Activated naive CD8-positive, alpha-beta T cell treated with anti-CD3 and anti-CD28 coated beads, Interleukin-2, amount 10 ng/mL, durations not matched to agents 7 days and 5 days (primary cell): ENCODE measurements around the gene CPXM2. TPM values are rescaled to one million over a fixed set of nuclear protein-coding genes. Genes with fewer than 3 reads are reported as not detected.

Source experiments
- ATAC-seq: fragments of 150-1000 bp; cut with Tn5 transposase; one replicate; pipeline ENCODE4 v1.10.0; 2021; ENCODE audit warnings: low read depth, moderate library complexity
- POLR2A ChIA-PET: fragments of 350-600 bp; sonication (Branson Sonifier 250); formaldehyde crosslinking; loops from one replicate; lab custom pipeline; 2021; ENCODE audit warnings: antibody characterized with exemption; lab: Charles Lee
- DNase-seq: peaks from one replicate; pipeline ENCODE4 v3.0.0; 2021
- H3K27ac Mint-ChIP-seq: one replicate; pipeline ENCODE4 v1.8.0; 2022; ENCODE audit warnings: mild to moderate bottlenecking, mixed read lengths
- H3K27me3 Mint-ChIP-seq: one replicate; pipeline ENCODE4 v1.8.0; 2022; ENCODE audit warnings: mild to moderate bottlenecking, moderate library complexity, mixed read lengths
- H3K36me3 Mint-ChIP-seq: one replicate; pipeline ENCODE4 v1.8.0; 2021; ENCODE audit warnings: mild to moderate bottlenecking, mixed read lengths
- H3K4me1 Mint-ChIP-seq: one replicate; pipeline ENCODE4 v1.8.0; 2021; ENCODE audit warnings: mixed read lengths
- H3K4me3 Mint-ChIP-seq: one replicate; pipeline ENCODE4 v1.8.0; 2022; ENCODE audit warnings: mild to moderate bottlenecking, moderate library complexity, mixed read lengths
- H3K9me3 Mint-ChIP-seq: one replicate; pipeline ENCODE4 v1.8.0; 2021; ENCODE audit warnings: mixed read lengths
- total RNA-seq, 2 experiments: library from RNA; stranded (reverse); gene quantifications; one replicate each; pipeline ENCODE4 v1.2.3, GENCODE V29; 2021

The CPXM2 gene
- total RNA-seq, 2 experiments from 2014 or later = not detected

GRCh38 chr10:123912871-123913270 lies 21.3 kb upstream of the CPXM2 start:
- Mint-ChIP-seq H3K4me3 (no peak overlapping the region), H3K36me3 (no peaks in the 10 kb centered on the region), H3K27ac (no peak overlapping the region), H3K4me1 (no peaks in the 10 kb centered on the region), H3K27me3 (peaks cover 3% of the 10 kb centered on the region), H3K9me3 (no peaks in the 10 kb centered on the region)
- POLR2A ChIA-PET = no interaction called here
- ATAC-seq (no peak), DNase-seq (no peak)

DNA sequence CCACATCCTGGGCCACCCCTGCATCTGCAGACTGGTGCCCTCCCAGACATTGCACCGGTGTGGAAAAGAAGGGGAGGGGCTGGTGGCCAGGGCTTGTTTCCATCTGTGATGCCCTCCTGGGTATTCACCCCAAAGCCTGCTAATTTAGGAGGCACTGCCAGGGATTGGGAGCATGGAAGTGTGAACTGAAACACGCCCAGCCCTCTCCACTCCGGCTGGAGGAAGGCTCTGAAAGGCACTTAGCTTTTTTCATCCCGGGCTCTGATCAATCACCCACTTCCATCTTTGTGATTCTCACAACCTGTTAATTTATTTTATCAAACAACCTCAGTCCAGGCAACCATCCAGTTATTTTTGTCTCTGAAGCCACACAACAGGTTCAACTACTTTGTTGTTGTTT lies 20.9 kb upstream of the CPXM2 start:
- no peaks in the 10 kb centered on the region for H3K4me1 Mint-ChIP-seq
- no peaks in the 10 kb centered on the region for H3K9me3 Mint-ChIP-seq
- no peak overlapping the region for H3K27ac Mint-ChIP-seq
- peaks cover 3% of the 10 kb centered on the region for H3K27me3 Mint-ChIP-seq
- H3K4me3 Mint-ChIP-seq = no peak overlapping the region
- no peak for ATAC-seq
- no peaks in the 10 kb centered on the region for H3K36me3 Mint-ChIP-seq
- POLR2A ChIA-PET = no interaction called here
- DNase-seq = no peak

GRCh38 chr10:123911866-123912265 lies 20.3 kb upstream of the CPXM2 start:
- Mint-ChIP-seq H3K9me3 (no peaks in the 10 kb centered on the region), H3K27me3 (peaks cover 3% of the 10 kb centered on the region), H3K4me1 (no peaks in the 10 kb centered on the region), H3K36me3 (no peaks in the 10 kb centered on the region), H3K4me3 (no peak overlapping the region), H3K27ac (no peak overlapping the region)
- POLR2A ChIA-PET = no interaction called here
- no peak for ATAC-seq
- DNase-seq = no peak

DNA sequence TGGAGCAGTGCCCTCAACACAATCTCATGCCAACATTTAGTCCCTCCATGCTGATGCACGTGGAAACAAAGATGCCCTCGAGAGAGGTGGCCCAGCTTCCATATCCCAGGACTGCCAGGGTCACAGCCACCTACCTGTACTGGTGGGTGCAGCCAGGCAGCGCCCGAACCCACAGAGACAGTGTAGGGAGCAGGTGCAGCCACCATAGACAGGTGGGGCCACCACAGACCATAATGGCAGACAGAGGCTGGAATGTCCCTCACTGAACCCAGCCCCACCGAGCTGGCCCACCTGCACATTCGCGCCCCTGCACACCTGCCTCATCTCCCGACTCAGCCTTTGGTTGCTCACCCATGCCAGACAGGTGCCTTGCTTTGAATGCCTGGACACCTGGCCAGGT lies 18.3 kb upstream of the CPXM2 start:
- Mint-ChIP-seq H3K27ac (no peak overlapping the region), H3K4me3 (no peak overlapping the region), H3K4me1 (no peaks in the 10 kb centered on the region), H3K9me3 (no peaks in the 10 kb centered on the region), H3K27me3 (peaks cover 3% of the 10 kb centered on the region), H3K36me3 (no peaks in the 10 kb centered on the region)
- ATAC-seq (no peak), DNase-seq (no peak)
- POLR2A ChIA-PET = no interaction called here

DNA sequence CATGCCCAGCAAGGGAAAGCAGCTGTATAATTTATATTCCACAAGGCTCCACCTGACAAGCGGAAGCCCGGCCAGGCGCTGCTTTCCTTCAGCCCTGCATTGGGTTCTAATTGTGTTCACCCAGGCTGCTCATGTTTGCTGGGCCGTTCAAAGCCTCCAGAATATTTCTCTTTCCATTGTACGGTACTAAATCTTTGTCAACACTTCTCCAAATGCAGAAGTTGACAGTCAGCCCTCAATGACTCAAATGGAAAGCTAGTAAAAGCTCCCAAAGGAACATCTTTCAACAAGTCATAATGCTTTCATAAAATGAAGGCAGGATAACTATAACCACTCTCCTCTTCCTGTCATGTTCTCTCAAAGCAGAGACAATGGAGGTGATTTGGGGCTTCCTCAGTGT lies 17.8 kb upstream of the CPXM2 start:
- DNase-seq = no peak
- H3K4me1 Mint-ChIP-seq = no peaks in the 10 kb centered on the region
- no peak for ATAC-seq
- no peak overlapping the region for H3K27ac Mint-ChIP-seq
- H3K36me3 Mint-ChIP-seq = no peaks in the 10 kb centered on the region
- H3K4me3 Mint-ChIP-seq = no peak overlapping the region
- H3K27me3 Mint-ChIP-seq = peaks cover 3% of the 10 kb centered on the region
- POLR2A ChIA-PET = interaction anchor here (0.5 kb wide), 1 partner anchor 37 kb away, joined by 3 read pairs; no protein-coding TSS in a partner anchor
- no peaks in the 10 kb centered on the region for H3K9me3 Mint-ChIP-seq

DNA sequence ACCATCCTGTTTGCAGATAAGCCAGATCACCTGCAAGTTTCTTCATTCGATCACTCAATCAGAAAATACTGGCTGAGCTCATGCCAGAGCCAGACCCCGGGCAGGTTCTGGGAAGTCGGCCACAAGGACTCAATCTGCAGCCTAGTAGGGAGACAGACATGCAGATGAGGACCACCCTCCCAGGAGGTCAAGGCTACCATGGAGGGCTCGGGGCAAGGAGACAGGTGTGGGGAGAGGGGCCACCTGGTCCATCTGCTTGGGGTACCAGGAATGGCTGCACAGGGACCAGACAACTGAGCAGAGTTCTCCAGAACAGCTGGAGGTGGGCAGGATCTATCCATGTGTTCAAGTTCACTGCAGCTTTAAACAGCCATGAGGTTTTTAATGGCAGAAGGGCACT lies 16.8 kb upstream of the CPXM2 start:
- H3K27ac Mint-ChIP-seq = no peak overlapping the region
- POLR2A ChIA-PET = no interaction called here
- no peaks in the 10 kb centered on the region for H3K4me1 Mint-ChIP-seq
- no peaks in the 10 kb centered on the region for H3K36me3 Mint-ChIP-seq
- H3K9me3 Mint-ChIP-seq = no peaks in the 10 kb centered on the region
- ATAC-seq (no peak), DNase-seq (no peak)
- H3K27me3 Mint-ChIP-seq = peaks cover 3% of the 10 kb centered on the region
- H3K4me3 Mint-ChIP-seq = no peak overlapping the region

DNA sequence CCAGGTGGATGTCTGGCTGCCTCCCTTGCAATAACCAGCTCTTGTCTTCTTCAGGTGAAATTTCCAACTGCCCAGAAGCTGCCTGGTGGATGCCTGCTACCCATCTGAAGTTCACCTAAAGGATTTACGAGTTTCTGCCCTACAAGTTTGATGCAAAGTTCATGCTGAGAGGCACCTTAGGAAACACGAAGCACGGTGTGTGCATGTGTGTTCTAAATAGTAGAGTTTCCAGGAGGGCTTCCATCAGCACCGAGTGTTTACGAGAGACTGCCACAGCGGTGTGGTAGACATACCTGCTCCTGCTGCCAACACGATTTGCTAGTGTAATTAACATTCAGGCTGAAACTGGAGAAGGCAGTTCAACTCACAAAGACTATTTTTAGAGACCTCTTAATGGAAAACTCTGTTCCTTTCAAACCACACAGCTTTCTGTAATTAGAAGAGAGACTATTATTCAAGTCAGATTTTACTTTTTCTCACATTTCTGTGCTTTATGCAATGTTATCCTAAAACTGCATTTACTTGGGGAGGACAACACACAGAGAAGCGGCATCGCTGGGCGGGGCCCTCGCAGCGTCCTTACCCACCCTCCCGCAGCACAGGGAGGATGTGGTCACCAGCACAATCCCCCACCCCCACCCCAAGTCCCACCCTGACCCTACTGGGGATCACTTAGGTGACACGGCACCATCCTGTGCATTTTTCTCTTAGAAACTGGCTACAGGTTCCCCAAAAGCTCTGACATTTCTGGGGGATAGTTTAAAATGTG lies 15.5 kb upstream of the CPXM2 start:
- no peak overlapping the region for H3K4me3 Mint-ChIP-seq
- DNase-seq (no peak), ATAC-seq (no peak)
- no peaks in the 10 kb centered on the region for H3K36me3 Mint-ChIP-seq
- H3K4me1 Mint-ChIP-seq = no peaks in the 10 kb centered on the region
- no peak overlapping the region for H3K27ac Mint-ChIP-seq
- POLR2A ChIA-PET = no interaction called here
- no peaks in the 10 kb centered on the region for H3K9me3 Mint-ChIP-seq
- H3K27me3 Mint-ChIP-seq = peaks cover 3% of the 10 kb centered on the region

GRCh38 chr10:123906296-123906695 lies 14.7 kb upstream of the CPXM2 start:
- Mint-ChIP-seq H3K27me3 (no peaks in the 10 kb centered on the region), H3K4me1 (no peaks in the 10 kb centered on the region), H3K36me3 (no peaks in the 10 kb centered on the region), H3K9me3 (no peaks in the 10 kb centered on the region), H3K27ac (no peak overlapping the region), H3K4me3 (no peak overlapping the region)
- ATAC-seq (no peak), DNase-seq (no peak)
- POLR2A ChIA-PET = no interaction called here

GRCh38 chr10:123904834-123905409 lies 13.3 kb upstream of the CPXM2 start:
- Mint-ChIP-seq H3K27ac (no peak overlapping the region), H3K4me3 (no peak overlapping the region), H3K4me1 (no peaks in the 10 kb centered on the region), H3K9me3 (no peaks in the 10 kb centered on the region), H3K36me3 (no peaks in the 10 kb centered on the region), H3K27me3 (no peaks in the 10 kb centered on the region)
- POLR2A ChIA-PET = no interaction called here
- ATAC-seq (no peak), DNase-seq (no peak)

GRCh38 chr10:123903621-123904020 lies 12.0 kb upstream of the CPXM2 start:
- Mint-ChIP-seq H3K9me3 (no peaks in the 10 kb centered on the region), H3K27me3 (no peaks in the 10 kb centered on the region), H3K4me1 (no peaks in the 10 kb centered on the region), H3K4me3 (no peak overlapping the region), H3K27ac (no peak overlapping the region), H3K36me3 (no peaks in the 10 kb centered on the region)
- POLR2A ChIA-PET = no interaction called here
- DNase-seq = no peak
- ATAC-seq = no peak

GRCh38 chr10:123901621-123902020 lies 10.0 kb upstream of the CPXM2 start:
- Mint-ChIP-seq H3K27ac (no peak overlapping the region), H3K9me3 (no peaks in the 10 kb centered on the region), H3K36me3 (no peaks in the 10 kb centered on the region), H3K4me3 (no peak overlapping the region), H3K27me3 (no peaks in the 10 kb centered on the region), H3K4me1 (no peaks in the 10 kb centered on the region)
- POLR2A ChIA-PET = no interaction called here
- ATAC-seq (no peak), DNase-seq (no peak)

- POLR2A ChIA-PET = no interaction called here
- Mint-ChIP-seq H3K9me3 (no peaks in the 10 kb centered on the region), H3K4me3 (no peak overlapping the region), H3K4me1 (no peaks in the 10 kb centered on the region), H3K36me3 (no peaks in the 10 kb centered on the region), H3K27me3 (no peaks in the 10 kb centered on the region), H3K27ac (no peak overlapping the region)
- ATAC-seq (no peak), DNase-seq (no peak)
Measured at GRCh38 chr10:123897146-123897545, 5.5 kb upstream of the CPXM2 start.

DNA sequence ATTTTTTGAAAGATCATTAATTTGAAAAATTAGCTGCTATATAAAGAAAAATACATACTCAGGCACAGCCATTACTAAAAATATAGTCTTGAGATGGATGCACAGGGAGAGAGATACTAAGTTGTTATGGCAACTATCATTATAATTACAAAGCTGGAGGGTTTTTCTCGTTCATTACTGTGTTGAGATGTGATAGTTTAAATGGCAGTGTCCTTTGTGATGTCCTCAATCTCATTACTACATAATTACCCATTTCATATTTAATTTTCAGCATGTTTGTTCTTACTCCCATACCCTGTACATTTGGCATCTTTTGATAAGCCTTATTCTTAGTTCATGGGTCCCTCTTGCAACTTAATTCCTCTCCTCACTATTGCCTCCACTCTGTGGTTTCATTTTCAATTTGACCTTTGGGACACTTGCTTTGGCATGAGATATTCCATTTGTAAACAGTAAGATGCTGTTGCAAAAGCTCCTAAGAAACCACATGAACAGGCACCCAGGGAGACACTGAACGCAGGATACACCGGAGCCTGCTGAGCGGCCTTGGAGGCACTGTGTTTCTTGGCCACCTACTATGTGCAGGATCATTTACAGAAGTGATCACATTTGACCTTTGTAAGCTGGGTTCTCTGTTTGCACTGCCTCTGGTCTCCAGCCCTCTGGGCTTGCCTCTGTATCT lies 4.8 kb upstream of the CPXM2 start:
- POLR2A ChIA-PET = no interaction called here
- H3K4me3 Mint-ChIP-seq = no peak overlapping the region
- ATAC-seq (no peak), DNase-seq (no peak)
- H3K36me3 Mint-ChIP-seq = no peaks in the 10 kb centered on the region
- no peak overlapping the region for H3K27ac Mint-ChIP-seq
- H3K9me3 Mint-ChIP-seq = no peaks in the 10 kb centered on the region
- H3K27me3 Mint-ChIP-seq = peaks cover 3% of the 10 kb centered on the region
- H3K4me1 Mint-ChIP-seq = no peaks in the 10 kb centered on the region

DNA sequence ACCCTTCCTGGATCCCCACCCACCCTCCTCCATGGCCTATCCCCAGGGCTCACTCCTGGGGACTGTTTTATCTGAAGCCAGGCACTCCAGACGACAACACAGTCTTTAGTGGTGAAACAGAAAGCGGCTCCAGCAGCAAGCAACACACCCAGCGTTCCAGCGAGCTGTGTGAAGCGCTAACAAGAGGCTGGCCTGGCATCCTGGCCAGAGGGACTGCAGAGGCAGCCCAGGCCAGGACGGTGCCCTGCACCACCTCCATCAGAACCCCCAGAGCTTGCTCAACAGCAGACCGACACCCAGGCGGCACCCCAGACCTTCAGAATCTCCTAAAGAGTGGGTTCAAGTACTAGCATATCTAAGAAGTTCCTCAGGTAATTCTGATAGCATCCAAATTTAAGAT lies 2.0 kb upstream of the CPXM2 start:
- no peak for DNase-seq
- Mint-ChIP-seq H3K9me3 (no peaks in the 10 kb centered on the region), H3K27me3 (peaks cover 14% of the 10 kb centered on the region), H3K27ac (no peak overlapping the region), H3K36me3 (no peaks in the 10 kb centered on the region), H3K4me3 (no peak overlapping the region), H3K4me1 (no peaks in the 10 kb centered on the region)
- POLR2A ChIA-PET = no interaction called here
- ATAC-seq = no peak
